GM18868 (cell line): Measurements from ENCODE around the gene CHD9NB.
"Not testable (repeated sequence)": the region's sequence is repeated elsewhere in the genome, so short reads cannot be mapped to it uniquely, and the experiment has no call there.

Experiments used
- ATAC-seq: cut with Tn5 transposase; IDR thresholded peaks from one replicate; pipeline ENCODE4 v1.9.1; 2021; ENCODE audit warnings: mild to moderate bottlenecking, moderate library complexity; ENCODE audit not compliant: unreplicated experiment

CHD9NB gene

GRCh38 chr16:53084746-53085334 is 32.1 kb upstream of the CHD9NB start:
- no peak for ATAC-seq

GRCh38 chr16:53084141-53084541 is 31.4 kb upstream of the CHD9NB start:
- ATAC-seq: no peak

- no peak for ATAC-seq
Measured at GRCh38 chr16:53083119-53083518, 30.4 kb upstream of the CHD9NB start.

GRCh38 chr16:53082509-53082908 is 29.8 kb upstream of the CHD9NB start:
- ATAC-seq: no peak

GRCh38 chr16:53081686-53082407 is 29.1 kb upstream of the CHD9NB start:
- ATAC-seq: no peak

- ATAC-seq: no peak
Measured at GRCh38 chr16:53081032-53081424, 28.3 kb upstream of the CHD9NB start.

GRCh38 chr16:53080345-53081031 is 27.8 kb upstream of the CHD9NB start:
- ATAC-seq: no peak

GRCh38 chr16:53078765-53079485 is 26.2 kb upstream of the CHD9NB start:
- no peak for ATAC-seq

- no peak for ATAC-seq
Measured at GRCh38 chr16:53078247-53078646, 25.6 kb upstream of the CHD9NB start.

- ATAC-seq: not testable (repeated sequence)
Measured at GRCh38 chr16:53075461-53075860, 22.8 kb upstream of the CHD9NB start.

GRCh38 chr16:53074296-53074695 is 21.6 kb upstream of the CHD9NB start:
- not testable (repeated sequence) for ATAC-seq

GRCh38 chr16:53073022-53073421 is 20.3 kb upstream of the CHD9NB start:
- no peak for ATAC-seq

- peak; percentile 69 for ATAC-seq
Measured at GRCh38 chr16:53071748-53072301, 19.1 kb upstream of the CHD9NB start.

GRCh38 chr16:53069772-53070171 is 17.1 kb upstream of the CHD9NB start:
- no peak for ATAC-seq

GRCh38 chr16:53068423-53068833 is 15.7 kb upstream of the CHD9NB start:
- peak; percentile 49 for ATAC-seq

- no peak for ATAC-seq
Measured at GRCh38 chr16:53067675-53068074, 15.0 kb upstream of the CHD9NB start.

GRCh38 chr16:53065461-53066061 is 12.9 kb upstream of the CHD9NB start:
- ATAC-seq: no peak

GRCh38 chr16:53064081-53064578 is 11.4 kb upstream of the CHD9NB start:
- ATAC-seq: no peak

- peak; percentile 84 for ATAC-seq
Measured at GRCh38 chr16:53061701-53062159, 9.0 kb upstream of the CHD9NB start.

GRCh38 chr16:53061256-53061655 is 8.6 kb upstream of the CHD9NB start:
- ATAC-seq: peak; percentile 25
